Uterus (tissue), 4 donors: ENCODE measurements around the gene PDAP1. TPM values are rescaled to one million over a fixed set of nuclear protein-coding genes. Genes with fewer than 3 reads are reported as not detected.
"Not testable (repeated sequence)": the region's sequence is repeated elsewhere in the genome, so short reads cannot be mapped to it uniquely, and the experiment has no call there.

Experiments used
- DNase-seq, 2 donors: peaks; one replicate each; pipeline ENCODE4 v3.0.0-alpha.2; 2019 to 2020
- H3K27ac ChIP-seq, 2 donors: fragments of 200-600 bp; sonication (generic); 1 replicate in 1 of 2; 2 replicates in 1 of 2; pipeline ENCODE4 v1.5.1; 2016 to 2018
- H3K27me3 ChIP-seq, 2 donors: fragments of 200-600 bp; sonication (generic); one replicate each; pipeline ENCODE4 v1.5.1; 2018 to 2019; ENCODE audit warnings: control low read depth in 1 of 2
- H3K36me3 ChIP-seq, 2 donors: fragments of 200-600 bp; sonication (generic); one replicate each; pipeline ENCODE4 v1.5.1; 2019; ENCODE audit warnings: control low read depth in 1 of 2
- H3K4me1 ChIP-seq, 2 donors: fragments of 200-600 bp; sonication (generic); one replicate each; pipeline ENCODE4 v1.5.1; 2018 to 2019; ENCODE audit warnings: control low read depth in 1 of 2
- H3K4me3 ChIP-seq, 2 donors: fragments of 200-600 bp; sonication (generic); 1 replicate in 1 of 2; 2 replicates in 1 of 2; pipeline ENCODE4 v1.5.1; 2018 to 2019; ENCODE audit warnings: mild to moderate bottlenecking in 1 of 2
- H3K9me3 ChIP-seq, 2 donors: fragments of 200-600 bp; sonication (generic); one replicate each; pipeline ENCODE4 v1.5.1; 2019; ENCODE audit warnings: control low read depth in 1 of 2
- POLR2A ChIP-seq, 2 donors: fragments of 450-650 bp; IDR thresholded peaks; one replicate each; pipeline ENCODE4 v1.6.1; 2016; ENCODE audit warnings: antibody characterized with exemption in 2 of 2, mild to moderate bottlenecking in 1 of 2, moderate library complexity in 1 of 2
- intact Hi-C: fragments of 100-400 bp; cut with DNase I; formaldehyde crosslinking; loops from one replicate; pipeline ENCODE4 v1.15.1; 2023; ENCODE audit warnings: low total_unique reads
- total RNA-seq, 4 donors: library from RNA; depleted of rRNA in 3 of 4; stranded (reverse); fragments of >200 nt in 3 of 4; gene quantifications; one replicate each; pipeline versions ENCODE4 v1.1.0 to v1.2.4, GENCODE V29; 2014 to 2023
- TF ChIP-seq, protein P1 (sequence below), 4 experiments: fragments of 200-600 bp in 2 of 4; fragments of 450-650 bp in 2 of 4; sonication (generic) in 2 of 4; IDR thresholded peaks; one replicate each; pipeline ENCODE4 v1.5.1; 2016 to 2019; ENCODE audit warnings: antibody characterized with exemption in 4 of 4, mild to moderate bottlenecking in 2 of 4, moderate library complexity in 1 of 4
- donor health status: DM: yes; HTN: yes; CAD: no.

PDAP1 gene
- total RNA-seq, 4 donors from 2014 or later: 39.9 to 185 (median 72.1) TPM

DNA sequence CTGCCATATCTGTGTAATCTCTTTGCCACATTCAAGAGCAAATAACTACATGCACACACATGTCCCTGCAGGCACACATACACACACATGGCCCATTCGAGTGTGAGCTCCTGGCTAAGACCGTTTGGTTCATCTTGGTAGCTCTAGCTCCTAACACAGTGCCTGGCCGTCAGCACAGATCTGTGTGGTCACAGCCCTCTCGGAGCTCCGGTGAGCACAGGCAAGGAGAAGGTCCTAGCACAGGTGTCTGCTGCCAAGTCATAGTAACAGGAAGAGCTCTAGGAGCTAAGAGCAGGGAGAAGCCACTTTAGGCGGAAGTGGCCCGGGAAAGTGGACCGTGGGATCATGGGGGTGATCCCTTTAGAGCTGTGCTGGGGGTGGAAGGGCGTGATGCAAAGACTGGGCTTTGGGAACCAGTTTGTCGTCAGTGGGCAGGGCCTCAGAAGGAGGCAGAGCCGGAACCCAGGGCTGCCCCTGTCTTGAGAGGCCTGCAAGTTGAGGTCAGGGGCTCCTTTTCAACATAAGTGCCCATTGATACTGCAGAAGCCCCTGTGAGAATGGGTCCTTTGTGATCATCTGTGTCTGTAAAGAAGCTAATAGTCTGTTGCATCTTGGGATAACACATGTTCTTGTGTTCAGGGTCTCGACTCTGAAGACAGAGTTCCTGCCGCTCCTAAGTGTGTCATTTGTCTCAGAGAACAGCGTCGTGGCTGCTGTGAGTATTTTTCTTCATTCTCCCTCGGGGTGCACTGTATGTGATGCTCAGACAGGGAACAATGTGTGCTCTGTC, 50.5 kb downstream of the PDAP1 start:
- Histone ChIP-seq H3K27me3 (no peaks in the 10 kb centered on the region), H3K36me3 (no peaks in the 10 kb centered on the region), H3K9me3 (no peaks in the 10 kb centered on the region), H3K4me3 (no peak overlapping the region), H3K4me1 (no peaks in the 10 kb centered on the region), H3K27ac (no peak overlapping the region)
- intact Hi-C loops: no loop called here
- no peak for TF ChIP-seq POLR2A (IDR thresholded peaks at IDR 0.05)
- TF ChIP-seq, protein P1, sequence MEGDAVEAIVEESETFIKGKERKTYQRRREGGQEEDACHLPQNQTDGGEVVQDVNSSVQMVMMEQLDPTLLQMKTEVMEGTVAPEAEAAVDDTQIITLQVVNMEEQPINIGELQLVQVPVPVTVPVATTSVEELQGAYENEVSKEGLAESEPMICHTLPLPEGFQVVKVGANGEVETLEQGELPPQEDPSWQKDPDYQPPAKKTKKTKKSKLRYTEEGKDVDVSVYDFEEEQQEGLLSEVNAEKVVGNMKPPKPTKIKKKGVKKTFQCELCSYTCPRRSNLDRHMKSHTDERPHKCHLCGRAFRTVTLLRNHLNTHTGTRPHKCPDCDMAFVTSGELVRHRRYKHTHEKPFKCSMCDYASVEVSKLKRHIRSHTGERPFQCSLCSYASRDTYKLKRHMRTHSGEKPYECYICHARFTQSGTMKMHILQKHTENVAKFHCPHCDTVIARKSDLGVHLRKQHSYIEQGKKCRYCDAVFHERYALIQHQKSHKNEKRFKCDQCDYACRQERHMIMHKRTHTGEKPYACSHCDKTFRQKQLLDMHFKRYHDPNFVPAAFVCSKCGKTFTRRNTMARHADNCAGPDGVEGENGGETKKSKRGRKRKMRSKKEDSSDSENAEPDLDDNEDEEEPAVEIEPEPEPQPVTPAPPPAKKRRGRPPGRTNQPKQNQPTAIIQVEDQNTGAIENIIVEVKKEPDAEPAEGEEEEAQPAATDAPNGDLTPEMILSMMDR (IDR thresholded peaks at IDR 0.05): no peak
- no peak for DNase-seq

DNA sequence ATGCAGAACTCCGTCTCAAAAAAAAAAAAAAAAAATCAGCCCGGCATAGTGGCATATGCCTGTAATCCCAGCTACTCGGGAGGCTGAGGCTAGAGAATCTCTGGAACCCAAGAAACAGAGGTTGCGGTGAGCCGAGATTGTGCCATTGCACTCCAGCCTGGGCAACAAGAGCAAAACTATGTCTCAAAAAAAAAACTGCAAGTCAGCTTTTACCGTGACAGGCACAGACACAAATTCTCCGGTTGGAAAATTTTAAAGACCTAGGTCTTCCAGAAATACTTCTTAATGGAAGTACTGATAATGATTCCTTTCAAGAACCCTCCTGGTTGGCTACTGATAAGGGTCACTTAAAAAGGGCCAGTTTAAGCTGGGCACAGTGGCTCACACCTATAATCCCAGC, 53.3 kb downstream of the PDAP1 start:
- H3K27me3 ChIP-seq: no peaks in the 10 kb centered on the region
- DNase-seq: no peak
- H3K4me3 ChIP-seq: no peak overlapping the region
- H3K4me1 ChIP-seq: no peaks in the 10 kb centered on the region
- H3K36me3 ChIP-seq: no peaks in the 10 kb centered on the region
- TF ChIP-seq, protein P1 (IDR thresholded peaks at IDR 0.05): no peak
- TF ChIP-seq POLR2A (IDR thresholded peaks at IDR 0.05): no peak
- H3K27ac ChIP-seq: no peak overlapping the region
- intact Hi-C loops: no loop called here
- no peaks in the 10 kb centered on the region for H3K9me3 ChIP-seq

DNA sequence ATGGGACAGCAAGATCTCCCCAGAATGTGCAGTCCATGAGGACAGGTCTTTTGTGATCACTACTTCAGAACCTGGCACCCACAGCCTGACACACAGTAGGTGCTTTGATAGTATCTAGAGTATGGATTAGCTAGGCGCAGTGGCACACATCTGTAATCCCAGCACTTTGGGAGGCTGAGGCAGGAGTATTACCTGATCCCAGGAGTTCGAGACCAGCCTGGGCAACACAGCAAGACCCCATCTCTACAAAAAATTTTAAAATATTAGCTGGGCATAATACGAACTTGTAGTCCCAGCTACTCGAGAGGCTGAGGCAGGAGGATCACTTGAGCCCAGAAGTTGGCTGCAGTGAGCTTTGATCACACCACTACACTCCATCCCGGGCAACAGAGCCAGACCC, 56.1 kb downstream of the PDAP1 start:
- TF ChIP-seq POLR2A (IDR thresholded peaks at IDR 0.05): no peak
- TF ChIP-seq, protein P1 (IDR thresholded peaks at IDR 0.05): no peak
- no peak for DNase-seq
- H3K36me3 ChIP-seq: no peaks in the 10 kb centered on the region

DNA sequence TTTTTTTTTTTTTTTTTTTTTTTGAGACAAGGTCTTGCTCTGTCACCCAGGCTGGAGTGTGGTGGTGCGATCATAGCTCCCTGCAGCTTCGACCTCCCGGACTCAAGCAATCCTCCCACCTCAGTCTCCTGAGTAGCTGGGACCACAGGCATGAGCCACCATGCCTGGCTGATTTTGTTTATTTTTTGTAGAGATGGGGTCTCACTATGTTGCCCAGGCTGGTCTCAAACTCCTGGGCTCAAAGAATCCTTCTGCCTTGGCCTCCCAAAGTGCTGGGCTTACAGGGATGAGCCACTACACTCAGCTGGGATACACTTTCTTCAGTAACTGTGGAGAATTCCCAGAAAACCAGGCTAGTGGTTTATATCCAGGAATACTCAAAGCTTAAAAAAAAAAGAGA, 57.8 kb downstream of the PDAP1 start:
- DNase-seq, intact Hi-C loops, H3K27me3 ChIP-seq, H3K27ac ChIP-seq, H3K36me3 ChIP-seq, H3K9me3 ChIP-seq, H3K4me3 ChIP-seq, H3K4me1 ChIP-seq: not testable (repeated sequence)

More for the DNA sequence above, 56.1 kb downstream of the PDAP1 start:
- Histone ChIP-seq H3K9me3 (no peaks in the 10 kb centered on the region), H3K27me3 (no peaks in the 10 kb centered on the region), H3K4me1 (no peaks in the 10 kb centered on the region), H3K4me3 (no peak overlapping the region), H3K27ac (no peak overlapping the region)
- intact Hi-C loops: no loop called here

Other genes with a start within 250 kb of the PDAP1 start
- gene KPNA7, start 200.5 kb downstream of the PDAP1 start, total RNA-seq: not detected
- gene MYH16, start 135.8 kb downstream of the PDAP1 start, total RNA-seq: not detected
- gene ARPC1A, start 82.7 kb downstream of the PDAP1 start, total RNA-seq: 100 to 1,000 TPM in 3 of 4 donors, 10 to 100 TPM in 1; 76.5 to 118 (median 103) TPM
- gene ARPC1B, start 33.9 kb downstream of the PDAP1 start, total RNA-seq: 100 to 1,000 TPM in 3 of 4 donors, 10 to 100 TPM in 1; 74.5 to 275 (median 196) TPM
- 10 to 100 TPM; 29.4 to 93.2 (median 54.4) TPM for gene BUD31, start 372 bp upstream of the PDAP1 start, total RNA-seq
- gene PTCD1, start 30.2 kb upstream of the PDAP1 start, total RNA-seq: 10 to 100 TPM in 1 of 4 donors, 1 to 10 TPM in 3; 1.2 to 17.4 (median 7.5) TPM
- gene CPSF4, start 30.3 kb upstream of the PDAP1 start, total RNA-seq: 10 to 100 TPM; 23.8 to 67.9 (median 38.4) TPM
- 100 to 1,000 TPM; 135 to 598 (median 384) TPM for gene ATP5MF, start 57.6 kb upstream of the PDAP1 start, total RNA-seq
- 10 to 100 TPM in 3 of 4 donors, 1 to 10 TPM in 1; 1.5 to 24.5 (median 16.8) TPM for gene ZNF789, start 64.3 kb upstream of the PDAP1 start, total RNA-seq
- gene ZNF394, start 91.7 kb upstream of the PDAP1 start, total RNA-seq: 10 to 100 TPM; 22.8 to 55.0 (median 43.3) TPM
- 10 to 100 TPM in 1 of 4 donors, 1 to 10 TPM in 3; 3.1 to 15.5 (median 9.2) TPM for gene ZKSCAN5, start 96.1 kb upstream of the PDAP1 start, total RNA-seq
- gene FAM200A, start 143.5 kb upstream of the PDAP1 start, total RNA-seq: 10 to 100 TPM in 1 of 4 donors, 1 to 10 TPM in 3; 1.3 to 22.6 (median 5.1) TPM
- gene ZNF655, start 150.0 kb upstream of the PDAP1 start, total RNA-seq: 100 to 1,000 TPM in 2 of 4 donors, 10 to 100 TPM in 2; 37.1 to 142 (median 99.9) TPM
- 1 to 10 TPM in 1 of 4 donors, under 1 TPM in 3; 0.29 to 2.2 (median 0.66) TPM for gene TMEM225B, start 189.7 kb upstream of the PDAP1 start, total RNA-seq
- gene ZSCAN25, start 208.3 kb upstream of the PDAP1 start, total RNA-seq: 10 to 100 TPM in 3 of 4 donors, 1 to 10 TPM in 1; 6.8 to 26.9 (median 22.8) TPM